ENCODE results near the gene MTMR12.
"Not testable (repeated sequence)": the region's sequence is repeated elsewhere in the genome, so short reads cannot be mapped to it uniquely, and the experiment has no call there.

MTMR12 gene

GRCh38 chr5:32319926-32320543 lies 7.3 kb upstream of the MTMR12 start:
- no peak overlapping the region for H3K4me3 ChIP-seq (replicated peaks in 1 of 2; ENCODE audit: low read depth in 2 of 2, low read length in 2 of 2)
- no peak for DNase-seq (ENCODE audit: low read depth in 2 of 2)
- no peak for TF ChIP-seq CTCF (IDR thresholded peaks at IDR 0.05; ENCODE audit: low read depth, low read length)

GRCh38 chr5:32319392-32319791 lies 6.7 kb upstream of the MTMR12 start:
- DNase-seq (ENCODE audit: low read depth in 2 of 2), result no peak
- H3K4me3 ChIP-seq (replicated peaks in 1 of 2; ENCODE audit: low read depth in 2 of 2, low read length in 2 of 2), result no peak overlapping the region
- no peak for TF ChIP-seq CTCF (IDR thresholded peaks at IDR 0.05; ENCODE audit: low read depth, low read length)

- no peak for DNase-seq (ENCODE audit: low read depth in 2 of 2)
- H3K4me3 ChIP-seq (replicated peaks in 1 of 2; ENCODE audit: low read depth in 2 of 2, low read length in 2 of 2), result no peak overlapping the region
- no peak for TF ChIP-seq CTCF (IDR thresholded peaks at IDR 0.05; ENCODE audit: low read depth, low read length)
Measured at GRCh38 chr5:32317041-32317440, 4.3 kb upstream of the MTMR12 start.

- H3K4me3 ChIP-seq (replicated peaks in 1 of 2; ENCODE audit: low read depth in 2 of 2, low read length in 2 of 2), result no peak overlapping the region
- no peak for TF ChIP-seq CTCF (IDR thresholded peaks at IDR 0.05; ENCODE audit: low read depth, low read length)
- DNase-seq (ENCODE audit: low read depth in 2 of 2), result no peak
Measured at GRCh38 chr5:32315221-32316014, 2.7 kb upstream of the MTMR12 start.

- no peak for TF ChIP-seq CTCF (IDR thresholded peaks at IDR 0.05; ENCODE audit: low read depth, low read length)
- no peak overlapping the region for H3K4me3 ChIP-seq (replicated peaks in 1 of 2; ENCODE audit: low read depth in 2 of 2, low read length in 2 of 2)
- DNase-seq (ENCODE audit: low read depth in 2 of 2), result no peak
Measured at GRCh38 chr5:32314658-32315057, 1.9 kb upstream of the MTMR12 start.

GRCh38 chr5:32314152-32314488 lies 1.4 kb upstream of the MTMR12 start:
- DNase-seq (ENCODE audit: low read depth in 2 of 2); H3K4me3 ChIP-seq (replicated peaks in 1 of 2; ENCODE audit: low read depth in 2 of 2, low read length in 2 of 2): not testable (repeated sequence)

GRCh38 chr5:32312197-32312594 lies 543 bp downstream of the MTMR12 start:
- H3K4me3 ChIP-seq (replicated peaks in 1 of 2; ENCODE audit: low read depth in 2 of 2, low read length in 2 of 2), result peak overlapping the region; percentile 72 to 79
- no peak for TF ChIP-seq CTCF (IDR thresholded peaks at IDR 0.05; ENCODE audit: low read depth, low read length)
- peak; percentile 69 to 84 for DNase-seq (ENCODE audit: low read depth in 2 of 2)

Data from cardiac fibroblast (primary cell).